Heart left ventricle (tissue), 13 donors: ENCODE measurements around the gene MAPK10.

Source experiments
- POLR2A ChIP-seq, 2 donors: fragments of 450-650 bp; IDR thresholded peaks; one replicate each; pipeline ENCODE4 v1.6.1; 2017; ENCODE audit warnings: antibody characterized with exemption in 2 of 2, mild to moderate bottlenecking in 2 of 2, moderate library complexity in 2 of 2
- TF ChIP-seq, protein P1 (sequence below), 12 donors: fragments of 200-600 bp; sonication (generic) in 4 of 12; IDR thresholded peaks; one replicate each; pipeline versions ENCODE4 v1.5.0 to v1.8.0; 2018 to 2022; ENCODE audit warnings: antibody characterized with exemption in 12 of 12, mild to moderate bottlenecking in 5 of 12
- donor health status: ischemic (EF 13 %, LVEDD 7.1; RV severe dilation, severe dysfunction).
- donor health status: DM: no; HTN: yes; CAD: no.
- donor health status: DM: no; HTN: no; CAD: no.
- donor health status: ischemic (EF 25% LVEDD 6.9; RV normal size, moderate dysfunction).
- donor health status: ischemic (EF 25% LVEDD 5.7; RV mildly dilated, moderate dysfunction).
- donor health status: ischemic (EF 35%, LVEDD 5.7; RV mildly dilated, moderate dysfunction).
- donor health status: nonischemic (EF 11% LVEDD 7.7; RV severe dilation, severe dysfunction).
- donor health status: DM: yes; HTN: yes; CAD: no.
- donor health status: PGD.
- donor health status: ischemic (EF 29% LVEDD 5.4; RV normal size, mild dysfunction).
- donor health status: nonischemic (EF 23%, LVEDD 6.1; RV moderate dilation, normal function).

DNA sequence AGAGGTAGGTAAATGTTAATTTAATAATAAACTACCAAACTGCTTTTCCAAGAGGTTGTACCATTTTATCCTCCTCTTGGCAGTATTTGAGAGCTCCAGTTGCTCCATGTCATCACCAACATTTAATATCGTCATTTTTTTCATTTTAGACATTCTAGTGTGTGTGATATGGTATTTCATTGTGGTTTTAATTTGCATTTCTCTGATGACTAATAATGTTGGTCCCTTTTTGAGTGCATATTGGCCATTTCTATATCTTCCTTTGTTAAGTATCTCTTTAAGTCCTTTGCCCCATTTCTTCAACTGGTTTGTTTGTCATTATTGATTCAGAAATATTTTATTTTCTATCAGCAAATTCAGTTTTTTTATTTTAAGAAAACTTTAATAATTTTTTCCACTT, 88.8 kb downstream of the MAPK10 start:
- TF ChIP-seq, protein P1, sequence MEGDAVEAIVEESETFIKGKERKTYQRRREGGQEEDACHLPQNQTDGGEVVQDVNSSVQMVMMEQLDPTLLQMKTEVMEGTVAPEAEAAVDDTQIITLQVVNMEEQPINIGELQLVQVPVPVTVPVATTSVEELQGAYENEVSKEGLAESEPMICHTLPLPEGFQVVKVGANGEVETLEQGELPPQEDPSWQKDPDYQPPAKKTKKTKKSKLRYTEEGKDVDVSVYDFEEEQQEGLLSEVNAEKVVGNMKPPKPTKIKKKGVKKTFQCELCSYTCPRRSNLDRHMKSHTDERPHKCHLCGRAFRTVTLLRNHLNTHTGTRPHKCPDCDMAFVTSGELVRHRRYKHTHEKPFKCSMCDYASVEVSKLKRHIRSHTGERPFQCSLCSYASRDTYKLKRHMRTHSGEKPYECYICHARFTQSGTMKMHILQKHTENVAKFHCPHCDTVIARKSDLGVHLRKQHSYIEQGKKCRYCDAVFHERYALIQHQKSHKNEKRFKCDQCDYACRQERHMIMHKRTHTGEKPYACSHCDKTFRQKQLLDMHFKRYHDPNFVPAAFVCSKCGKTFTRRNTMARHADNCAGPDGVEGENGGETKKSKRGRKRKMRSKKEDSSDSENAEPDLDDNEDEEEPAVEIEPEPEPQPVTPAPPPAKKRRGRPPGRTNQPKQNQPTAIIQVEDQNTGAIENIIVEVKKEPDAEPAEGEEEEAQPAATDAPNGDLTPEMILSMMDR (IDR thresholded peaks at IDR 0.05), result no peak
- no peak for TF ChIP-seq POLR2A (IDR thresholded peaks at IDR 0.05)
